AG08396 (cell line): ENCODE data around the gene HYAL3.
A peak's percentile ranks its signal among the peaks of the same experiment; 100 is the strongest.
"Not testable (repeated sequence)": the region's sequence is repeated elsewhere in the genome, so short reads cannot be mapped to it uniquely, and the experiment has no call there.

Experiments used
- DNase-seq: peaks from one replicate; pipeline ENCODE4 v3.0.0; 2012; ENCODE audit warnings: low spot score, mixed read lengths

Gene HYAL3

DNA sequence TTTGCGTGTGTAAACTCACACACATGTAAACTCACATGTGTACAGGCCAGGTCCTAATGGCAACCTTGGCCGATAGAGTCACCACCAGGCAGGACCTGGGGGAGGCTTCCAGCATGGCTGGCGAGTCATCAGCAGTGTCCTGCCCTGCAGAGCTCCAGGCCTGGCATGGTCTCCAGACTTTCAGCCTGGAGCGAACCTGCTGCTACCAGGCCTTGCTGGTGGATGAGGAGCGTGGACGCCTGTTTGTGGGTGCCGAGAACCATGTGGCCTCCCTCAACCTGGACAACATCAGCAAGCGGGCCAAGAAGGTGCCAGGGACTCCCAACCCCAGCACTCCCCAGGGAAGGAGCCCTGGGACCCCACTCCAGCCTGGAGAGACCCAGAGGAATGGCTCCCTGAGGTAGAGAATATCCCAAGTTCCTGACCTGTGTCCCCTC, 29.2 kb downstream of the HYAL3 start:
- DNase-seq, result peak; percentile 83

- no peak for DNase-seq
These were observed 29.7 kb downstream of the HYAL3 start for GRCh38 chr3:50269460-50269859.

GRCh38 chr3:50268703-50269451, 30.3 kb downstream of the HYAL3 start, which contains the start of gene SEMA3B:
Gene SEMA3B, plus strand, starts transcription at chr3:50269147. Its CDS starts 94 bp downstream, at chr3:50269241.
- DNase-seq, result peak; percentile 79

DNA sequence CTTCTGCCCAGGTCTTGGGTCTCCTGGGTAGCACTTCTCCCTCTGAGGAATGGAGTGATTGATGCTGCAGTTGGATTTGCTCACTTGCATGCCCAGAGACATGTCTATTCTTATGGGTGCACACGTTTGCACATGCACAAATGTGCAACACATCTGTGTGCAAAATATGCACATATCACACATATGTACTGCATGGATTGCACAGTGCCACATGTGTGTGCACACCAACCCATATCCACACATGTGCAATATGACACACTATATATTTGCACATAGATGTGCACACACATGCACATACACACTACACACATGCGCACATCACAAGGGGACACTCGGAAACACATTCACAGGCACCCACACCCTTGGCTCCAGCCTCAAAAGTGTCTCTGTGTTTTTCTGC, 30.9 kb downstream of the HYAL3 start:
- DNase-seq, result no peak

- DNase-seq, result peak; percentile 69
These were observed 31.8 kb downstream of the HYAL3 start for GRCh38 chr3:50267280-50267913.

- no peak for DNase-seq
These were observed 32.4 kb downstream of the HYAL3 start for GRCh38 chr3:50266836-50267235.

DNA sequence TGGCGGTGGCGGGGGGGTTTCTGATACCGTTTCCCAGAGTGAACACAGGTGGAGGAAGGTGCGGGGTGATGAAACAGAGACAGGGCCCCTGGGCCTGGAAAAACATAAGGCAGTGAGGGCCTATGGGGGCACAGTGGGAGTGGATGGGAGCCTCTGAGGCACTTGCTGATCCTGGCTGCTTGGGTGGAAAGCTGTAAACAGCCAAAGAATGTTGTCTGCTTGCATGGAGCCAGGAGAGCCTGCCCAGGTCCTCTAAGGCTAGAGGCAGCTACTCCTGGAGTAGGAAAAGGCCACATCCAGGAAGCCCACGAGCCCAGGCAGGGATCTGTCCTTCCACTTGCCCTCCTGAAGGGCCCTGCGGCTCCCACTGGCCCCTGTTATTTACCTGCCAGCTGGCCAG, 33.2 kb downstream of the HYAL3 start:
- peak; percentile 43 for DNase-seq

- DNase-seq, result no peak
These were observed 33.6 kb downstream of the HYAL3 start for GRCh38 chr3:50265571-50265970.

DNA sequence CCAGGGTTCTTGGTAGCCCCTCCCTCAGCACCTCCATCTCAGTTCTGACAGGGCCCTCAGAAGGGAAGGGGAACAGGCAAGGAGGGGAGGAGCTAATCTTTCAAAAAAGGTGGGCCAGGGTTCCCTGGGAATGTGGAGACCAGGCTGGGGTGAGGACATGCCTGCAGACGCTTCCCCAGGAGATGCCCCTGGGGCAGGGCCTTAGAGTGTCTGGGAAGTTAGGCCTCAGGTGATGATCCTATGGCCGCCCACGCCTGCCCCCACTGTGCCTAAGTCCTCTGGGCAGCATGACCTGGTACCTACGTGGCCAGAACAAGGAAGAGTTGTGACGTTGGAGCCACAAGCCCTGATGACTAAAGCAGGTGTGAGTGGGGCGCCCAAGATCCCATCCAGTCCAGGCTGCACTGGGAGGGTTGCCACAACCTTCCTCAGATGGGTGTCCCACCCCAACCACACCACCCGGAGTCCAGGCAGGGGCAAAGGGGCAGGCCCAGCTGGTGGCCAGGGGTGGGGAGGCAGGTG, 34.2 kb downstream of the HYAL3 start:
- no peak for DNase-seq

- DNase-seq, result peak; percentile 92
These were observed 34.7 kb downstream of the HYAL3 start for GRCh38 chr3:50264383-50264963.

GRCh38 chr3:50263478-50264382, 35.5 kb downstream of the HYAL3 start:
- no peak for DNase-seq

DNA sequence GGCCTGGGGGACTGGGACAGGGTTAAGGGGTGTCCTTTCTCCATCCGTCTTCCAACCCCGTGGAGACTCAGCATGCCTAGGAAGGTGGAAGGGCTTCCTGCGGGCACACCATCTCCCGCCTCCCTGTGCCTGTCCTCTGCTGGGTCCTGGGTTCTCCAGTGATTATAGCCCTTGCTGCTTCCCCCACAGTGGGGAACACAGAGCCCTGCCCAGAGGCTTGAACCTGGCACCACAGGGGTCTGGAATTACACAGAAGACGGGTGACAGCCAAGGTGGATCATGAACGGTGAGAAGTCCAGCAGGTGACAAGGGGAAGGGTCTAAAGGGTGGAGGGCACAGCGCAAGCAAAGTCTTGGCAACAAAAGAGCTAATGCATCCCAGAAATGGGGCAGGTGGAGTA, 36.4 kb downstream of the HYAL3 start:
- DNase-seq, result no peak

DNA sequence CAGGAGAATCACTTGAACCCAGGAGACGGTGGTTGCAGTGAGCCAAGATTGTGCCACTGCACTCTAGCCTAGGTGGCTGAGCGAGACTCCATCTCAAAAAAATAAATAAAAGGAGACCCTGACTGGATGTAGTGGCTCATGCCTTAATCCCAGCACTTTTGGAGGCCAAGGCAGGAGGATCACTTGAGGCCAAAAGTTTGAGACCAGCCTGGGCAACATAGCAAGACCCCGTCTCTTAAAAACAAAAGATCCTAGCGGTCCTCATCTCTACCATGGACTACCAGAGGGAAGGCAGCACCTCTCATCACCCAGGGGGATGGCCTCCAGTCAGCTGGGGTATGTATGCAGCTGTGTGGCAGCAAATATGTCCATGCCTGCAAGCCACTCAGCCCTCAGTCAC, 37.0 kb downstream of the HYAL3 start:
- not testable (repeated sequence) for DNase-seq

- DNase-seq, result no peak
These were observed 37.7 kb downstream of the HYAL3 start for GRCh38 chr3:50261505-50261904.

DNA sequence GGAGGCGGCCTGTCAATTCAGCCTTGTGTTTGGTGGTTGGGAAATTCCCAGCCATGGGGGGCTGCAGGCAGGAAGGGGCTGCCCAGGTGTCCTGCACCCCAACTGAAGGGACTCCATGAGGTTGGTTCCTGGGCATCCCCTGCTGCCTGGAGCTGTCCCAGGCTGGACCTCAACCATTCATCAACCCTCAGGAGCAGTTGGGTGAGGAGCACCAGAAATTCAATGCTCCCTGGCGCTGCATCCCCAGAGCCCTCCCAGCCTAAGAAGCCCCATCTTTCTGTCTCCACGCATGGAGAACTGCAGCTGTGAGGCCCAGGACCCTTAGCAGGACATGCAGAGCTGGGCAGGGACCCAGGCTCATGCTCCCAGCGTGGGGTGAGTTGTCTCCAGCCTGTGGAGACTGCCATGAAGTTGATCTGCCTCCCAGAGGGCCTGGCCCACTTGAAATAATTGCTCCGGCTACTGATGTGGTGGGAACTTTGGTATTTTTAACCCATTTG, 38.2 kb downstream of the HYAL3 start:
- DNase-seq, result no peak

- DNase-seq, result peak; percentile 97
These were observed 38.9 kb downstream of the HYAL3 start for GRCh38 chr3:50260027-50260941.

GRCh38 chr3:50259432-50260026, 39.7 kb downstream of the HYAL3 start:
- DNase-seq, result no peak

GRCh38 chr3:50258979-50259378, 40.2 kb downstream of the HYAL3 start:
- DNase-seq, result no peak

GRCh38 chr3:50258029-50258680, 41.0 kb downstream of the HYAL3 start:
- no peak for DNase-seq
